Measurements from ENCODE around the gene KCNC2.
"Not testable (repeated sequence)": the region's sequence is repeated elsewhere in the genome, so short reads cannot be mapped to it uniquely, and the experiment has no call there.

KCNC2 gene

GRCh38 chr12:75209812-75210138, at the start of gene KCNC2:
KCNC2 (minus strand) TSS chr12:75209839.
- DNase-seq, result no peak

GRCh38 chr12:75259143-75259542, 49.5 kb upstream of the KCNC2 start:
- no peak for DNase-seq

GRCh38 chr12:75257510-75257909, 47.9 kb upstream of the KCNC2 start:
- DNase-seq, result no peak

- no peak for DNase-seq
Measured at GRCh38 chr12:75245108-75245507, 35.5 kb upstream of the KCNC2 start.

GRCh38 chr12:75239987-75240386, 30.3 kb upstream of the KCNC2 start:
- DNase-seq, result no peak

GRCh38 chr12:75236206-75236605, 26.6 kb upstream of the KCNC2 start:
- DNase-seq, result no peak

GRCh38 chr12:75227132-75227531, 17.5 kb upstream of the KCNC2 start:
- no peak for DNase-seq

GRCh38 chr12:75212072-75212471, 2.4 kb upstream of the KCNC2 start:
- DNase-seq, result no peak

GRCh38 chr12:75208856-75209811, 505 bp downstream of the KCNC2 start:
- no peak for DNase-seq

GRCh38 chr12:75207338-75208083, 2.1 kb downstream of the KCNC2 start:
- no peak for DNase-seq

- DNase-seq, result no peak
Measured at GRCh38 chr12:75205558-75205957, 4.1 kb downstream of the KCNC2 start.

- DNase-seq, result no peak
Measured at GRCh38 chr12:75196865-75197264, 12.8 kb downstream of the KCNC2 start.

GRCh38 chr12:75196408-75196807, 13.2 kb downstream of the KCNC2 start:
- no peak for DNase-seq

- no peak for DNase-seq
Measured at GRCh38 chr12:75194250-75194649, 15.4 kb downstream of the KCNC2 start.

GRCh38 chr12:75192196-75192595, 17.4 kb downstream of the KCNC2 start:
- no peak for DNase-seq

GRCh38 chr12:75190846-75191245, 18.8 kb downstream of the KCNC2 start:
- DNase-seq, result no peak

GRCh38 chr12:75185881-75186280, 23.8 kb downstream of the KCNC2 start:
- DNase-seq, result not testable (repeated sequence)

- no peak for DNase-seq
Measured at GRCh38 chr12:75184516-75184915, 25.1 kb downstream of the KCNC2 start.

- no peak for DNase-seq
Measured at GRCh38 chr12:75183967-75184366, 25.7 kb downstream of the KCNC2 start.

GRCh38 chr12:75177997-75178396, 31.6 kb downstream of the KCNC2 start:
- no peak for DNase-seq

GRCh38 chr12:75172611-75173010, 37.0 kb downstream of the KCNC2 start:
- DNase-seq, result no peak

GRCh38 chr12:75170640-75171185, 38.9 kb downstream of the KCNC2 start:
- DNase-seq, result no peak

GRCh38 chr12:75162845-75163244, 46.8 kb downstream of the KCNC2 start:
- DNase-seq, result no peak

GRCh38 chr12:75161488-75161887, 48.2 kb downstream of the KCNC2 start:
- DNase-seq, result no peak

Measured in activated CD4-positive, alpha-beta T cell treated with anti-CD3 and anti-CD28 coated beads for 1 hour (primary cell).